NCI-H146 (cell line): ENCODE measurements around the gene TNS4.

ENCODE experiments used
- DNase-seq: peaks from one replicate; lab custom pipeline; 2025; lab: John Stamatoyannopoulos, UW

Gene TNS4

DNA sequence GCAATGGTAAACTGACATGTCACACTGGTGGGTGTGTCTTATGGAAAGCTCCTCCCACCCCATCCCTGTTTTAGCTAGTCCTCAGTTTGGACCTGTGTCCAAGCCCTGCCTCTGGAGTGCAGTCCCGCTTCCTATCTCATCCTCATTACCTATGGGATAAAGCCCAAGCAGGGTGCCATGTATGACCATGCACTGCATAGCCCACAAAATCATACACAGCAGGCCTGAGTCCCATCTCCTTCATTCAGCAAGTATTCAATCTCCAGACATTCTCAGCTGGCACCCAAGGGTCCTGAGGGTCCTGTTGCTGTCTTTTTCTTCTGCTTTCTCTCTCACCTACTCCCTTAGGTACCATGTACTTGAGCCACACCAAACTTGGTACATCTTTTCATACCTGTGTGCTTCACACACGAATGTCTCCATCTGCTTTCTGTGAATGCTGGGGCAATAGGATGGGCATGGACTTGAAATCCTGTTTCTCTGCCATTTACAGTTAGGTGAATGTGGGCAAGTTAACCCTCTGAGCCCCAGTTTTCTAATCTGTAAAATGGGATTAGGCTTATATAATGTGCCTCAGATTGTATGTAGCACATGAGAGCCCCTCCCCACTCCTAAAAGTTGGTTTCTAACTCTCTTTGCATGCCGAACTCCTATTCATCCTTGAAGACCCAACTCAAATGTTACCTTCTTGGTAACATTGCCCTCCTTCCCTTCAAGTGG lies 28.5 kb downstream of the TNS4 start:
- DNase-seq, result no peak

DNA sequence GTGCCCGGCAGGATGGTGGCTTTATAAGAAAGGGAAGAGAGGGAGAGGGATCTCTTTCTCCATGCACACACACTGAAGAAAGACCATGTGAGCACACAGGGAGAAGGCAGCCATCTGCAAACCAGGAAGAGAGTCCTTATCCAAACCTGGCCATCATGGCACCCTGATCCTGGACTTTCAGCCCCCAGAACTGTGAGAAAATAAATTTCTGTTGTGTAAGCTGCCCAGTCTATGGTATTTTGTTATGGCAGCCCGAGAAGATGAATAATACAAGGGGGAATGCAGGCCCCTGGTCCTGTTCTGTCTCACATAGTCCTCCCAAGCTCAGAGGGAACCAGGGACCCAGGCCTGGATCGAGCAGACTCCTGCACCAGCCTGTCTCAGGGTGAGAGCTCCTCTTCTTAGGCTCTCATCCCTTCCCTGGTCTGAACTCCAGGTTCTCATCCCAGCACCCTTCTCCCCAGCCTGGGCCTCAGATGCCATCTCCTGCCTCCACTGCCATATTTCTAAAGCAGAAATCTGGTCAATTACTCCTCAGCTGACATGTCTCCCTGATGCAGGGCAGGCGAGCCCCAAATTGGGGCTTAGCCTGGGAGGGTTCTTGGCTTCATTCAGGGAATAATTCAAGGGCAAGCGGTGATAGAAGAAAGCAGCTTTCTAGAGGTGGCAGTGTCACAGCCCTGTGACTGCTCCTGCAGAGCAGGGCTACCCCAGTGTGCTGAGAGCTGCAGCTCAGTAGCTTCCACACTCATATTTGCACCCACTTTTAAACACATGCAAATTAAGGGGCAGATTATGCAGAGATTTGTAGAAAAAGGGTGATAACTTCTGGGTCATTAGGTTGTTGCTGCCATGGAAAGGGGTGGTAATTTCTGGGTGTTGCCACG lies 29.3 kb downstream of the TNS4 start:
- DNase-seq, result no peak

DNA sequence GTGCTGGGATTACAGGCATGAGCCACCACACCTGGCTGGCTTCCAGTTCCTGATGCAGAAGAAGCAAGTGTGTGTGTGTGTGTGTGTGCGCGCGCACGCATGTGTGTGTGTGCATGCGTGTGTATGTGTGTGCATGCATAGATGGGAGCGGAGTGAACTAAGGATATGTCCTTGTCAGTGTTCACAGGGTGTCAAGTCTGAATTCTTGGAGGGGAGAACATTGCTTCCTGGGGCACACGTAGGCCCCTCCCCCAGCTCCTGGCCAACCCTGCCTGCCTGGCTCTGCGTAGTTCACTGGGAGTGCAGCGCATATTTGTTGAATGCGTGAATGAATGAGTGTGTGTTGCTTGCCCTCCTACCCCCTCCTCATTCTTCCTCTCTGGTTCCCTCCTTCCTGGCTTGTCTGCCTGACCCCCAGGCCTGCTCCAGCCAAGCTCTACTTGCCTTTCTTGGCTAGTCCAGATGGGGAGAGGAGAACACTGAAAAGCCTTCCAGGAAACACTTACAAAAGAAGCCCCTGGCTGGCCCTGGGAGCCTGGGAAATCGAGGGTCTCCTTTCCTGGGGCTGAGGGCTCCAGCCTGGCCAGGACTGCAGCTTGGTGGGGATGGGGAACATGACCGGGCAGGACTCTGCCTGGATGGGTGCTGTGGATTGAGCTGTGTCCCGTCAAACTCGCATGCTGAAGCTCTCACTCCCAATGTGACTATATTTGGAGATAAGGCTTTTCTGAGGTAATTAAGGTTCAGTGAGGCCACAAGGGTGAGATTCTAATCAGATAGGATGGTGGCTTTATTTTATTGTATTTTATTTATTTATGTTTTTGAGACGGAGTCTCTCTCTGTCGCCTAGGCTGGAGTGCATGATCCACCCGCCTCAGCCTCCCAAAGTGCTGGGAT lies 30.2 kb downstream of the TNS4 start:
- DNase-seq, result no peak

DNA sequence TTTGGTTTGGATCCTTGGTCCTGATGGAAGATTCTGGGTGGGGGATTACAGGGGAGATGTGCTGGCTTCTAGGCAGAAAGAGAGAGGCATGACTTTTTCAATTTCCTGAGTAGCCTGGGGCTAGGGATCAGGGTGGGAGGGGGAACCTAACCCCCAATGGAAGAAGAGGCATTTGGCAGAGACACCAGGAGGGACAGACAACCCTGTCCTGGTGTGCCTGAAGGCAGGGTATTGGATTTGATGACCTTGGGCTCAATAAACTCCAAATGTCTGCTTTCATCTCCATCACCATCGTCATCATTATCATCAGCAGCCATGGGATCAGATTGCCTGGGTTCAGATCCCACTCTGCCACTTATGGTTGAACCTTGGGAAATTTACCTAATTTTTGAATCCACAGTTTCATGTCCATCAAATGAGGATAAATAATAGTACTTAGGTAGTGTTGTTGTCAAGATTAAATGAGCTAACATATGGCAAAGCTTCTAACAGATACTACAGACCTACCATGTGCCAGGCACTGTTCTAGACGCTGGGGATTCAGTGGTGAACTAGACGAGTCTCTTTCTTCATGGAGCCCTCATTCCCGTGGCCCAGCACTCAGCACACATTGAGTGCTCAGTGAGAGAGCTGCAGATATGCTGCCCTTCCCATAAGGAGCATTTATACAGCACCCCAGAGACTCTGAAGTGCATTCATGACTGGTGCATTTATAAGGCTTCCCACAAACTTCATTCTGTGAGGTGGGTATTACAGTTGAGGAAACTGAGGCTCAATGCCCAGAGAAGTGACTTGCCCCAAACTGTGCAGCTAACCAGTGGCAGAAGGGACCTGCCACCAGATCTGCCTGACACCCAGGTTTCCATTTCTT lies 31.4 kb downstream of the TNS4 start:
- no peak for DNase-seq

DNA sequence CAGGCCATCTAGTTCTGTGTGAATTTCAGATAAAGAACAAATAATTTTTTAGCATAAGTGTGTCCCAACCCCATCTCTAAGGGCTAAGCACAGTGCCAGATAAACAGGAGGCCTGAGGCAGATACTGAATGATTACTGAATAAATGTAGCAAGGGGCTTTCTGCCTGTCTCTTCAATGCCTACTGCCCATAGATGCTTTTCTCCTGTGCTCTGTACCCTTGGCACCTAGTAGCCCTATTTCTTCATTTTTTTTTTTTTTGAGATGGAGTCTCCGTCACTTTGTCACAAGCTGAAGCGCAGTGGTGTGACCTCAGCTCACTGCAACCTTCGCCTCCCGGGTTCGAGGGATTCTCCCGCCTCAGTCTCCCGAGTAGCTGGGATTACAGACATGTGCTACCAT lies 32.9 kb downstream of the TNS4 start:
- no peak for DNase-seq

DNA sequence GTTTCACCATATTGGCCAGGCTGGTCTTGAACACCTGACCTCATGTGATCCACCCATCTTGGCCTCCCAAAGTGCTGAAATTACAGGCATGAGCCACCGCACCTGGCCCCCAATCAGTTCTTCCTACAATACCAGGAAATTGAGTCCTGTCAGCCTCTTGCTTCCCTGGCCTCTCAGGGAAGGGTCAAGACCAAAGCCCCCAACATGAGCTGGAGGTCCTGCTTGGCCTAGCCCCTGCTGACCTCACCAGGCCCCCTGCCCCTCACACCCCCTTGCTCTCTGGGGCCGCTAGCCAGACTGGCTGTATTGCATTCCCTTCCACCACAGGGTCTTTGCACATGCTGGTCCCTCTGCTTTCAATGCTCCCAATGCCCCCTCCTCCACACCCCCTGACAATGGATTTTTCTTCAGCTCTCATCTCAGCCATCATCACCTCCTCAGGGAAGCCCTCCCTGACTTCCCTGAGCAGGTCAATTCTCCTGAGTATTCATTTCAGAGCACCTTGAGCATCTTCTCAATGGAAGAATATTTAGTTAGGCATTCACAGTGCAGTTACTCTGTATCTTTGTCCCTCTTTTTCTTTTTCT lies 34.0 kb downstream of the TNS4 start:
- DNase-seq, result no peak

DNA sequence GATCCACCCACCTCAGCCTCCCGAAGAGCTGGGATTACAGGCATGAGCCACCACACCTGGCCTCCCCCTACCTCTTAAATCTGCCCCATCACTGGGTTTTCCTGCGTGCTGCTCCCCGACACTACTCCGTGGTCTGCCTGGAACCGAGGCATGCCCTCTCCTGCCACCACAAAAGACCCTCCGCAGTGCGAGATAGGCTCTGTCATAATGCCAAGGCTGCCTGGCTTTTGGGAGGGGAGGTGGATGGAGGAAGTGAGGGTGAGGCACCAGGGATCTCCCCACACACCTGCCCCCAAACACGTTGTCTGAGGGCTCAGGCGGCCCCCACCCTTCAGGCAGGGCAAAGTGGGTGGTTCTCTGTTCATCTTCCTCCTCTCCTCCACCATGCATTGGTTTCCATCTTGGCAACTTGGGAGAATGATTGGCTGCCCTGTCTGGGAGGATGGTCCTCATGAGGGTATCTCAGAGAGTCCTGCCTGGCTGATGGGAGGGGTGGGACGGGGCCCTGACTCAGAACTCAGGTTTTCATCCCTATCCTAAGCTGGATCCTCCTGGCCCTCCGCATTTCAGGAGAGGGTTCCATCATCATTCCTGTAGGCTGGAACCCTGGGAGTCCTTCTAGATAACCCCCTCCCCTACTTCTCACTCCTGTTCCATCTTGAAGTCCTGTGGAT lies 35.0 kb downstream of the TNS4 start:
- DNase-seq, result no peak

DNA sequence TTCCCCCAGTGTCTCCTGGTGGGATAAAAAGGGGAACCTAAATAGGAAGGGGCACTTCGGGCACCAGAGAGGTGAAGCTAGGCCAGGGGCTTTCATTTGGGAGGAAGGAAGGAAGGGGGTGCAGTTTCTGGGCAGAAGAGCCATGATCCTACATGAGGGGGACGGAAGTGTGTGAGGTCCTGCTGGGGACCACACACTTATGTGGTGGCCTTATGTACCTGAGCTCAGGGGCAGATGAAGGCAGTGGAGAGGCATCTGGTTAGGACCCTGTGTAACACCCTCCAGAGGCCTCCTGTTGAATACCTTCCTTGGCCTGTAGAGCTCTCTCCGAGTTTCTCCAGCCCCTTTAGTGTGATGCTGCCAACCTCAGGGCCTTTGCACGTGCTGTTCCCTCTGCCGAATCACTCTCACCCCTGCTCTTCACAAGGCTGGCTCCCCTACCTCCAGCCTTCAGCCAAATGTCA lies 37.0 kb downstream of the TNS4 start:
- no peak for DNase-seq

DNA sequence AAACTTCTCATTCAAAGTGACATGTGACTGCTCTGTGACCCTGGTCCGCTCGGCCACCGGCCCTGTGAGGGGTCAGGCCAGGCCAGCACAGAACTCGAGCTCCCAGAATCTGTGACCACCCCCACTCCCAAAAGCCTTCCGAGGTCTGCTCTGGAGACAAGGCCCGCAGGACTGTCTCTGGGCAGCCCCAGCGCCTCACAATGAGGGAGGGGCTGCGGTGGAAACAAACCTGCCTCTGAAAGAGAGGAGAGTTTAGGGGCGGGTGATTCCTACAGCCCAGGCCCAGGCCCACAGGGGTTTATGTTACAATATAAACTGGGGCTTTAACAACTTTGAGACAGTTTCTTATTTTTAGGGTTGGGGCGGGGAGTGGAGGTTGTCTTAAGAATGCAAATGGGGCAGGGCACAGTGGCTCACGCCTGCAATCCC lies 38.3 kb downstream of the TNS4 start:
- no peak for DNase-seq

DNA sequence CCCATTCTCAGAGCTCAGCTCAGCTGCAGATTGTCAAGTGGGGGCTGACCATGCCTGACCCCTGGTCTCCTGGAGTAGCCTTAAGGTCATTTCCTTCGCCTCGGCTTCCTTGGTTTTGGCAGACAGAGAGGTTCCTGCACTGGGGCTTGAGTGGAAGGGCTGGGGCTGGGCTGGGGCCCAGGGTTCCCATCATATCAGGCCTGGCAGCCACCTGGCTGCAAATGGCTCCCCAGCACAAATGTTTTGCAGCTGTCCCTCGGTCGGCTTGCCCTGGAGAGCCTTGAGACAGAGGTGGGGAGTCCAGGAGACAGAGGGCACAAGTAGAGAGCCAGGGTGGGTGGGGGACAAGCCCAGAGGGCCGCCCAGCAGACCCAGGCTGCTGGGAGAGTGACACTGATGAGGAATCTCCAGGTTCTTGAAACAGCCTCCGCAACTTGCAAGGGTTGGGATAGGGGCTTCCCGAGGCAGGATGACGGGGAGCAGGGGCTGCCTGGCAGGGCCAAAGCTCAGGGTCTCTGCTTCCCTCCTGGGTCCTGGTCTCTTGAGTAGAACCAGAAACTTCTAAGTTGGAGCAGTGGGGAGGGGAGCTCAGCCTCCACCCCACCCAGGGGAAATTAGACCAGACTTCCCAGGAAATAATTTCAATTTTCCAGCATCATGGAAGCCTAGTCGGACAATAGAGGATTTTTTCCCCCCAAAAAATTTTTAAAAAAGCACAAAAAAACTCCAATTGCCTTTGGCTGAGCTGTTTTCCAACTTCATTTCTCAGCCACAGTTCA lies 38.9 kb downstream of the TNS4 start:
- DNase-seq, result no peak

DNA sequence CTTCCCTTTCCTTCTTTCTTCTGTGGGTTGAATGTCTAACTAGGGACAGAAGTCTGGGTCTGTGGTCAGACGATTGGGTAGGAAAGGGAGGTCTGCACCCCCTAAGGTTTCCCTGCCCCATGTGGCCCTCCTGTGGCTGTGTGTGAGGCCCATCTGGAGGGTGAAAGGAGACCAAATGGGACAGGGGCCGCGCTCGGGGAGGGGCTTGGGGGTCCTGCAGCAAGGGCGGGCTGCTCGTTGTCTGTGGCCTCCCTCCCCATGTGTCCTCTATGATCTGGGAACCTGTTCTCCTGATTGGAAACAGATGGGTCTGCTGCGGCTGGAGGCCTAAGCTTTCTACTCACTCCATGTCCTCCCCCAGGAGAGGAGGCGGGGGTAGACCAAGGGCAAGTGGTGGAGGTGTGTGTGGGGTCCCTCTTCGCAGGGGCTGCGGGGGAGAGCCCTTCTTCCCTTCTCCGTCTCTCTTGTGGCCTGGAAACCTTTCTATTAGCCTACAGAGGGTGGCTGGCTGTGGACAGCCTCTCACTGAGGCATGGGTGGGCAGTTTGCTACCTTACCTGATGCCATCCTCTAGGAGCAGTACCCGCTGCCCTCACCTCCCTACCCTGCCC lies 39.6 kb downstream of the TNS4 start:
- DNase-seq, result no peak

DNA sequence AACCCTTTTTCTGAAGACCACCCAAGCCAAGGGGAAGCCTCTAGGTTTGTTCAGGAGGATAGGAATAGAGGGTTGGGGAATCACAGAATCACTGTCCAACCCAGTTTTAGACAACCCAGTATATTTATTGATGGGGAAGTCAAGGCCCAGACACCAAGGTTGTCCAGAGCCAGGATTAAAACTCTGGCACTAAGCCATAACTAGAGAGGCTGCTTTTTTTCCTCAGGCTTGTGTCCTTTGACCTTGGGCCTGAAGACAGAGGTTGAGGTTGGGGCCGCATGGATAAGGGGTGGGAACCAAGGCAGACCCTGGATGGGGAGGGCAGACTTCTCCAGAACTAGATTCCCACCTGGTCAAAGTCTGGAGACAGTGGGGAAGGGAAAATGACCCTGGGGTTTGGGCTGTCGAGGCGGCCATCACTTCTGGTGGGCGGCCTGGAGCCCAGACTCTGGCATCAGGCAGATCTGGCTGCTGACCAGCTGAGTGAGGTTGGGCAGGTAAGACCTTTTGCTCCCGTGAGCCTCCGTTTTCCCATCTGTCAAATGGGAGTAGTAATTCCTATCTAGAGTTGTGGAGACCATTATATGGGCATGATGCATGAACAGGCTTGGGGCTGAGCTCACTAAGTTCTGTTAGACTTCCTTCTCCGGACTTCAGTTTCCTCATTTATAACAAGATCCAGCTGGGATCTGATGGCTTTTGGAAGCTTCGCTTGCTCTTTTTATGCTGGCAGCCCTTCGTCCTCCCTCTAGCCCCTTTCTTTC lies 40.3 kb downstream of the TNS4 start:
- DNase-seq, result no peak

DNA sequence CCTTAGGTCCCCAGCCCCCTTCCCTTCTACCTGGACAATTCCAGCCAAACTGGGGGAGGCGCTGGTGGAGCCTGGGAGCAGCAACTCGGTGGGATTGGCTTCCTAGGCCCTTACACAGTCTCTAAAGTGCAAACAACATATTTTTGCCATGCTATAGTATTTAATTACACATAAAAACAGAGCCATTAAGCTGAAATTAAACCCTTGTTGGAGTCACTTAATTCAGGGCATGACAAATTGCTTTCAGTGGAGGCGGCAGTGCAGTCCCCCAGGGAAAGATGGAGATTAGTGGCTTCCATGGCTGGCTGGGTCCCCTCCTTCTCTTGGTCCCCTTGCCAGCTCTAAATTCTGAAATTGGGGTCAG lies 40.8 kb downstream of the TNS4 start:
- no peak for DNase-seq

DNA sequence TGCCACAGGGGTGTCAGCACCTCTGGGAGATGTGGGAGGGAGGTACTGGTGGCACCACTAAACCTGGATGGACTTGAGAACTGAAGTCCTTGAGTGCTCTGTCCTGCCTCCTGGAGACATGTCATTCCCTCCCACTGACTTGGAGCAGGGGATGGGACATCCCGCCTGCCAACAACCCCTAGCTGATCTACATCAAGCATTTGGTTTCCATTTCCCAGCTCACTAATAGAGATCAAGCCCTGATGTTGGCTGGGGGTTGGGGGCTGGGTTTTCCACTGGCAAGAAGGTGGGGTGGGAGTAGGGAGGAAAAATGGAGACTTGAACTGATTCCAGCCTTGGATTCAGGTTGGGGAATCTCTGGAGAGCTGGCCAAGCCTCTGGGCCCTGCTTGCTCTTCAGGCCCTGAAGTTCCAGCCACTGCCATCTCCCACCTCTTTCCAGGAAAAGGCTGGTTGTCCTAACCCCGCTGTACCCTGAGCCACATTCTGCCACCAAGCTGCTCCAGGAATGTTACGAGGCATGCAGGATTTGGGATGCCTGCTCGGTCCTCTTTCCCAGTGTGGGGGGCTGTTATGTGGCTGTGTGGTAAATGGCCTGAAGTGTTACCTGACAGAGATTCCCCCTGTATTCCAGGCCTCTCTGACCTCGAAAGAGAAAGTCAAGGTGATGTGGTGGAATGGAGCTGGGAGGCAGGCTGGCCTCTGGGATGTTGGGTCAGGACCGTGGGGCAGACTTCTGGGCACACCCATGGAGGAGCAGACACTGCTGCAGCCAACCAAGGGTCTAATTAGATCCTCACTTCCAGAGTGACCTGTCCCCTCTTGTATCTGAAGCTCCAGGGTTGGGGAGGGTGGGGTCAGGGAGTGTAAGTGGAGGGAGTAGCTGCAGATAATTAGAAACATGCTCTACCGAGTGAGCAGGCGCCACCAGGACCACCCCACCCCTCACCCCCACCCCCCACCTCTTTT lies 41.5 kb downstream of the TNS4 start:
- DNase-seq, result no peak

DNA sequence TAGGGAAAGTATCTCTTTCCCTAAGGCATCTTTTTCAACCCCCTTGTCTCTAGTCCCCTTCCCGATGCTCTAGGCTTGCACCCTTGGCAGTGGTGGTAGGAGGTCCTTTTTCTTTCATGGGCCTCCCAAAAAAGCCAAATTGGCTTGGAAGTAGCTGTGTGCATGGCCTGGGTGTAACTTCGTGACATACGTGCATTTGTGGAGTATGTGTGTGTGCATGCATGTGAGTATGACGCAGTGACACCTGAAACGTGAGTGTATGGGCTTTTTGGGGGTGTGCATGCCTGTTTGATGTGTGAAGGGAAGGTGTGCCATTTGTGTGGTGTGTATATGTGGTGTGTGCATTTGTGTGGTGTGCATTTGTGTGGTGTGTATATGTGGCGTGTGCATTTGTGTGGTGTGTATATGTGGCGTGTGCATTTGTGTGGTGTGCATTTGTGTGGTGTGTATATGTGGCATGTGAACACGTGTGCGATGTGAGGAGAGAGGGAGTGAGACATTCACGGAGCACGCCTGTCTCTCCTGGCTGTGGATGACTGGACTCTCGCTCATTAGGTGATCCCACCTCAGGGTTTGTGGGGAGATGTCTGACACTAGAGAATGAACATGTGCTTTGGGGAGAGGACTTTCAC lies 42.5 kb downstream of the TNS4 start:
- no peak for DNase-seq

DNA sequence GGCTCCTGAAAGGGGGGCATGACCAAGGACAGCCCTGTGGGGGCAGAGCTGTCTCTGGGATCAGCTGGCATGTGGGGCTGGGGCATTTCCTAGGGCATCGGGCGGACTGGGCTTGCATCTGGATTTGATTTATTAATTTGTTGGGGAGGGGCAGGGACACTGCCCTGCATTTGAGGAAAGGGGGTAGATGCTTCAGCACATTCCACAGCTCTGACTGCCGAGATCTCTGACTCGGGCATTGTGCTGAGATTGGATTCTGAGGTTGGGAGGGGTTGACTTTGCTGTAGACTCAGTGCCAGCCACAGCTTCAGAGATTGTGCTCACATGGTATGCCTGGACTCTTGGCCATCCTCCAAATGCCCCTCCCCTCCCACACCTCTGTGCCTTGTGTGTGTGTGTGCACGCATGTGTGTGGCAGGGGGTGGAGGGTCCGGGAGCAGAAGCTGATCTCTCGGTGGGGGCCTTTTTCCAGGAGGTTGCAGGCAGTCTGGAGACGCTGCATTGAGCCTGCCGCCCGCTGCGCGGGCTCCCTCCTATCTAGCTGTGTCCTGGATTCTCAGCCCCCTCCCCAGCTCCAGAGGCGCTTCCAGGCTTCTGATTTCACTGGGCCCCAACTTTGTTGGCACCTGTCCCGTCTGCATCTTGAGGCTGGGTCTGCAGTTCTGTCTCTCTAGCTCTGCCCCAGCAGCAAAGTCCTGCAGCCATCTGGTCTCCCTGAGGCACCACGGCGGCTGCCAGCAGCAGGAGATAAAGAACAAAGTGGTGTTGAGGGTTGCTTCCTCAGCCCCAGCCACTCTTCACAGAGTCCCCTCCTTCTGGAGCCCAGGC lies 43.2 kb downstream of the TNS4 start:
- no peak for DNase-seq
